ENCODE measurements around the gene PTGES3.
A peak's percentile ranks its signal among the peaks of the same experiment; 100 is the strongest.
"Not testable (repeated sequence)": the region's sequence is repeated elsewhere in the genome, so short reads cannot be mapped to it uniquely, and the experiment has no call there.

PTGES3 gene

GRCh38 chr12:56676851-56677580 lies 11.1 kb downstream of the PTGES3 start:
- Histone ChIP-seq H3K36me3 (ENCODE audit: control insufficient read depth, insufficient read depth, low read length) (peaks cover 13% of the 10 kb centered on the region), H3K4me1 (ENCODE audit: control insufficient read depth, insufficient read depth, low read length) (no peaks in the 10 kb centered on the region), H3K9ac (ENCODE audit: low read depth, low read length) (no peak overlapping the region), H3K27me3 (ENCODE audit: control insufficient read depth, insufficient read depth, low read length) (no peaks in the 10 kb centered on the region), H3K4me3 (ENCODE audit: low read depth, low read length) (no peak overlapping the region), H3K9me3 (ENCODE audit: control insufficient read depth, insufficient read depth, low read length) (no peaks in the 10 kb centered on the region)

GRCh38 chr12:56671608-56672007 lies 16.5 kb downstream of the PTGES3 start:
- Histone ChIP-seq H3K4me3 (ENCODE audit: low read depth, low read length) (no peak overlapping the region), H3K9me3 (ENCODE audit: control insufficient read depth, insufficient read depth, low read length) (no peaks in the 10 kb centered on the region), H3K4me1 (ENCODE audit: control insufficient read depth, insufficient read depth, low read length) (no peaks in the 10 kb centered on the region), H3K36me3 (ENCODE audit: control insufficient read depth, insufficient read depth, low read length) (peaks cover 39% of the 10 kb centered on the region), H3K9ac (ENCODE audit: low read depth, low read length) (no peak overlapping the region), H3K27me3 (ENCODE audit: control insufficient read depth, insufficient read depth, low read length) (no peaks in the 10 kb centered on the region)

GRCh38 chr12:56670836-56671235 lies 17.2 kb downstream of the PTGES3 start:
- H3K9ac ChIP-seq (ENCODE audit: low read depth, low read length), result no peak overlapping the region
- no peaks in the 10 kb centered on the region for H3K4me1 ChIP-seq (ENCODE audit: control insufficient read depth, insufficient read depth, low read length)
- H3K4me3 ChIP-seq (ENCODE audit: low read depth, low read length), result no peak overlapping the region
- no peaks in the 10 kb centered on the region for H3K27me3 ChIP-seq (ENCODE audit: control insufficient read depth, insufficient read depth, low read length)
- peaks cover 39% of the 10 kb centered on the region for H3K36me3 ChIP-seq (ENCODE audit: control insufficient read depth, insufficient read depth, low read length)
- H3K9me3 ChIP-seq (ENCODE audit: control insufficient read depth, insufficient read depth, low read length), result no peaks in the 10 kb centered on the region

GRCh38 chr12:56668197-56668457 lies 20.0 kb downstream of the PTGES3 start:
- H3K4me3 ChIP-seq (ENCODE audit: low read depth, low read length), result no peak overlapping the region

GRCh38 chr12:56661979-56662638 lies 26.0 kb downstream of the PTGES3 start:
- H3K9ac ChIP-seq (ENCODE audit: low read depth, low read length), result no peak overlapping the region
- H3K4me3 ChIP-seq (ENCODE audit: low read depth, low read length), result no peak overlapping the region
- no peaks in the 10 kb centered on the region for H3K9me3 ChIP-seq (ENCODE audit: control insufficient read depth, insufficient read depth, low read length)
- no peaks in the 10 kb centered on the region for H3K4me1 ChIP-seq (ENCODE audit: control insufficient read depth, insufficient read depth, low read length)
- no peaks in the 10 kb centered on the region for H3K27me3 ChIP-seq (ENCODE audit: control insufficient read depth, insufficient read depth, low read length)
- H3K36me3 ChIP-seq (ENCODE audit: control insufficient read depth, insufficient read depth, low read length), result no peaks in the 10 kb centered on the region

More at GRCh38 chr12:56668197-56668457, 20.0 kb downstream of the PTGES3 start:
- Histone ChIP-seq H3K4me1 (ENCODE audit: control insufficient read depth, insufficient read depth, low read length) (no peaks in the 10 kb centered on the region), H3K36me3 (ENCODE audit: control insufficient read depth, insufficient read depth, low read length) (peaks cover 39% of the 10 kb centered on the region), H3K9me3 (ENCODE audit: control insufficient read depth, insufficient read depth, low read length) (no peaks in the 10 kb centered on the region), H3K9ac (ENCODE audit: low read depth, low read length) (no peak overlapping the region), H3K27me3 (ENCODE audit: control insufficient read depth, insufficient read depth, low read length) (no peaks in the 10 kb centered on the region)

- Histone ChIP-seq H3K4me1 (ENCODE audit: control insufficient read depth, insufficient read depth, low read length) (no peaks in the 10 kb centered on the region), H3K9ac (ENCODE audit: low read depth, low read length) (no peak overlapping the region), H3K36me3 (ENCODE audit: control insufficient read depth, insufficient read depth, low read length) (no peaks in the 10 kb centered on the region), H3K9me3 (ENCODE audit: control insufficient read depth, insufficient read depth, low read length) (no peaks in the 10 kb centered on the region), H3K27me3 (ENCODE audit: control insufficient read depth, insufficient read depth, low read length) (no peaks in the 10 kb centered on the region), H3K4me3 (ENCODE audit: low read depth, low read length) (no peak overlapping the region)
These were observed 26.5 kb downstream of the PTGES3 start for GRCh38 chr12:56661560-56661959.

GRCh38 chr12:56658921-56659320 lies 29.2 kb downstream of the PTGES3 start:
- Histone ChIP-seq H3K9me3 (ENCODE audit: control insufficient read depth, insufficient read depth, low read length) (peaks cover 4% of the 10 kb centered on the region), H3K9ac (ENCODE audit: low read depth, low read length) (no peak overlapping the region), H3K4me1 (ENCODE audit: control insufficient read depth, insufficient read depth, low read length) (no peaks in the 10 kb centered on the region), H3K4me3 (ENCODE audit: low read depth, low read length) (no peak overlapping the region), H3K36me3 (ENCODE audit: control insufficient read depth, insufficient read depth, low read length) (no peaks in the 10 kb centered on the region), H3K27me3 (ENCODE audit: control insufficient read depth, insufficient read depth, low read length) (no peaks in the 10 kb centered on the region)

GRCh38 chr12:56657416-56658379 lies 30.4 kb downstream of the PTGES3 start:
- Histone ChIP-seq H3K36me3 (ENCODE audit: control insufficient read depth, insufficient read depth, low read length) (no peaks in the 10 kb centered on the region), H3K27me3 (ENCODE audit: control insufficient read depth, insufficient read depth, low read length) (no peaks in the 10 kb centered on the region), H3K9ac (ENCODE audit: low read depth, low read length) (no peak overlapping the region)

GRCh38 chr12:56653781-56654180 lies 34.3 kb downstream of the PTGES3 start:
- H3K9me3 ChIP-seq (ENCODE audit: control insufficient read depth, insufficient read depth, low read length); H3K36me3 ChIP-seq (ENCODE audit: control insufficient read depth, insufficient read depth, low read length); H3K9ac ChIP-seq (ENCODE audit: low read depth, low read length); H3K4me1 ChIP-seq (ENCODE audit: control insufficient read depth, insufficient read depth, low read length); H3K27me3 ChIP-seq (ENCODE audit: control insufficient read depth, insufficient read depth, low read length); H3K4me3 ChIP-seq (ENCODE audit: low read depth, low read length): not testable (repeated sequence)

More at GRCh38 chr12:56657416-56658379, 30.4 kb downstream of the PTGES3 start:
- Histone ChIP-seq H3K4me3 (ENCODE audit: low read depth, low read length) (no peak overlapping the region), H3K9me3 (ENCODE audit: control insufficient read depth, insufficient read depth, low read length) (peaks cover 6% of the 10 kb centered on the region), H3K4me1 (ENCODE audit: control insufficient read depth, insufficient read depth, low read length) (no peaks in the 10 kb centered on the region)

GRCh38 chr12:56648023-56648422 lies 40.1 kb downstream of the PTGES3 start:
- not testable (repeated sequence) for H3K9ac ChIP-seq (ENCODE audit: low read depth, low read length); H3K27me3 ChIP-seq (ENCODE audit: control insufficient read depth, insufficient read depth, low read length); H3K4me3 ChIP-seq (ENCODE audit: low read depth, low read length); H3K4me1 ChIP-seq (ENCODE audit: control insufficient read depth, insufficient read depth, low read length); H3K9me3 ChIP-seq (ENCODE audit: control insufficient read depth, insufficient read depth, low read length)
- peaks cover 17% of the 10 kb centered on the region for H3K36me3 ChIP-seq (ENCODE audit: control insufficient read depth, insufficient read depth, low read length)

GRCh38 chr12:56645717-56646446 lies 42.2 kb downstream of the PTGES3 start, which contains the start of gene ATP5F1B:
ATP5F1B (minus strand) TSS chr12:56645984; CDS start chr12:56645963, 21 bp downstream.
- Histone ChIP-seq H3K9ac (ENCODE audit: low read depth, low read length) (peak within 1 kb of the TSS; percentile 100), H3K4me1 (ENCODE audit: control insufficient read depth, insufficient read depth, low read length) (peaks cover 5% of the 10 kb centered on the region), H3K9me3 (ENCODE audit: control insufficient read depth, insufficient read depth, low read length) (no peaks in the 10 kb centered on the region), H3K36me3 (ENCODE audit: control insufficient read depth, insufficient read depth, low read length) (peaks cover 38% of the 10 kb centered on the region), H3K27me3 (ENCODE audit: control insufficient read depth, insufficient read depth, low read length) (no peaks in the 10 kb centered on the region), H3K4me3 (ENCODE audit: low read depth, low read length) (peak within 1 kb of the TSS; percentile 98)

Data from iPS-15b (cell line).